DOHH2 (cell line): ENCODE measurements around the gene PROC.

Experiments
- CTCF ChIP-seq: fragments of 200-600 bp; sonication (generic); IDR thresholded peaks from one replicate; pipeline ENCODE4 v1.5.1; 2014; ENCODE audit warnings: antibody characterized with exemption, mild to moderate bottlenecking, low read depth, low read length; ENCODE audit not compliant: poor library complexity, severe bottlenecking
- EZH2phosphoT487 ChIP-seq: fragments of 200-600 bp; sonication (generic); IDR thresholded peaks from 2 replicates; pipeline ENCODE4 v1.6.1; 2017; ENCODE audit warnings: borderline replicate concordance, mild to moderate bottlenecking, antibody characterized with exemption, low read length, moderate library complexity, mixed read lengths

- no peak for TF ChIP-seq CTCF
- TF ChIP-seq EZH2phosphoT487: no peak
Observed at GRCh38 chr2:127398239-127398590, 20.0 kb upstream of the PROC start.
